PFSK-1 (cell line): Measurements from ENCODE around the gene RBM44.

Source experiments
- FOXP2 ChIP-seq: optimal IDR thresholded peaks from 2 replicates; pipeline ENCODE3; 2011; ENCODE audit warnings: borderline replicate concordance, control low read depth, inconsistent platforms; ENCODE audit not compliant: insufficient read depth; ENCODE audit errors: extremely low read length, extremely low read depth
- POLR2AphosphoS5 ChIP-seq: IDR thresholded peaks from 2 replicates; pipeline ENCODE4 v1.6.1; 2012; ENCODE audit warnings: low read depth, mild to moderate bottlenecking, control low read depth, low read length, moderate library complexity
- SIN3A ChIP-seq: IDR thresholded peaks from 2 replicates; pipeline ENCODE4 v1.6.1; 2012; ENCODE audit warnings: mild to moderate bottlenecking, low read length, moderate library complexity, borderline replicate concordance; ENCODE audit not compliant: insufficient read depth
- TAF1 ChIP-seq: IDR thresholded peaks from 2 replicates; pipeline ENCODE4 v1.6.1; 2012; ENCODE audit warnings: low read length, control low read depth, borderline replicate concordance; ENCODE audit not compliant: insufficient read depth
- TF ChIP-seq, protein P1 (sequence below), 2 experiments: IDR thresholded peaks; 2 replicates each; pipeline versions ENCODE4 v1.6.1 to v1.8.0; 2011 to 2012; ENCODE audit warnings: low read depth in 2 of 2, low read length in 2 of 2, control low read depth in 1 of 2, inconsistent platforms in 1 of 2, mild to moderate bottlenecking in 1 of 2, moderate library complexity in 1 of 2; ENCODE audit not compliant: insufficient read depth in 1 of 2

The RBM44 gene

DNA sequence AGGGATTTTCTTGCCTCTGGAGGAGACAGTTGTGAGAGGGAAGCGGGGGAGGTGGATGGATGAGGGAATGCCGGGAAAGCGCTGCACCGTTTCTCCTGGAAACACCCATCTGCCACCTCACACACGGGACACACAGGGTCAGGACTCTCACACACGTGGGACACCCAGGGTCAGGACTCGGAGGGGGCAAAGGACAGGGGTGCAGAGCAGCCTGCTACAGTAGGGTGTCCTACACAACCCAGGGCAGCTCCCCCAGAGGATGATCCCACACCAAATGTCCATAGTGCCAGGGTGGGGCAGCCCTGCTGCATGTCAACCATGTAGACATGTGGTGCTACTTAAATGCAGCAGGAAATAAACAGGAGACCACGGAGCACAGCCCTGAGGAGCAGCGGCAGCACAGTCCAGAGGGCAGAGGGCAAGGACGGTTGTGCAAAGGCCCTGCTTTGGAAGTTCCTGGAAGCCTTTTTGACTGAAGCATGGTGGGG lies 65.9 kb downstream of the RBM44 start:
- no peak for TF ChIP-seq TAF1
- TF ChIP-seq FOXP2 = no peak
- no peak for TF ChIP-seq SIN3A
- TF ChIP-seq, protein P1, sequence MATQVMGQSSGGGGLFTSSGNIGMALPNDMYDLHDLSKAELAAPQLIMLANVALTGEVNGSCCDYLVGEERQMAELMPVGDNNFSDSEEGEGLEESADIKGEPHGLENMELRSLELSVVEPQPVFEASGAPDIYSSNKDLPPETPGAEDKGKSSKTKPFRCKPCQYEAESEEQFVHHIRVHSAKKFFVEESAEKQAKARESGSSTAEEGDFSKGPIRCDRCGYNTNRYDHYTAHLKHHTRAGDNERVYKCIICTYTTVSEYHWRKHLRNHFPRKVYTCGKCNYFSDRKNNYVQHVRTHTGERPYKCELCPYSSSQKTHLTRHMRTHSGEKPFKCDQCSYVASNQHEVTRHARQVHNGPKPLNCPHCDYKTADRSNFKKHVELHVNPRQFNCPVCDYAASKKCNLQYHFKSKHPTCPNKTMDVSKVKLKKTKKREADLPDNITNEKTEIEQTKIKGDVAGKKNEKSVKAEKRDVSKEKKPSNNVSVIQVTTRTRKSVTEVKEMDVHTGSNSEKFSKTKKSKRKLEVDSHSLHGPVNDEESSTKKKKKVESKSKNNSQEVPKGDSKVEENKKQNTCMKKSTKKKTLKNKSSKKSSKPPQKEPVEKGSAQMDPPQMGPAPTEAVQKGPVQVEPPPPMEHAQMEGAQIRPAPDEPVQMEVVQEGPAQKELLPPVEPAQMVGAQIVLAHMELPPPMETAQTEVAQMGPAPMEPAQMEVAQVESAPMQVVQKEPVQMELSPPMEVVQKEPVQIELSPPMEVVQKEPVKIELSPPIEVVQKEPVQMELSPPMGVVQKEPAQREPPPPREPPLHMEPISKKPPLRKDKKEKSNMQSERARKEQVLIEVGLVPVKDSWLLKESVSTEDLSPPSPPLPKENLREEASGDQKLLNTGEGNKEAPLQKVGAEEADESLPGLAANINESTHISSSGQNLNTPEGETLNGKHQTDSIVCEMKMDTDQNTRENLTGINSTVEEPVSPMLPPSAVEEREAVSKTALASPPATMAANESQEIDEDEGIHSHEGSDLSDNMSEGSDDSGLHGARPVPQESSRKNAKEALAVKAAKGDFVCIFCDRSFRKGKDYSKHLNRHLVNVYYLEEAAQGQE (IDR thresholded peaks at IDR 0.05; ENCODE audit: insufficient read depth in 1 of 2, low read depth in 2 of 2, low read length in 2 of 2) = no peak
- no peak for TF ChIP-seq POLR2AphosphoS5

DNA sequence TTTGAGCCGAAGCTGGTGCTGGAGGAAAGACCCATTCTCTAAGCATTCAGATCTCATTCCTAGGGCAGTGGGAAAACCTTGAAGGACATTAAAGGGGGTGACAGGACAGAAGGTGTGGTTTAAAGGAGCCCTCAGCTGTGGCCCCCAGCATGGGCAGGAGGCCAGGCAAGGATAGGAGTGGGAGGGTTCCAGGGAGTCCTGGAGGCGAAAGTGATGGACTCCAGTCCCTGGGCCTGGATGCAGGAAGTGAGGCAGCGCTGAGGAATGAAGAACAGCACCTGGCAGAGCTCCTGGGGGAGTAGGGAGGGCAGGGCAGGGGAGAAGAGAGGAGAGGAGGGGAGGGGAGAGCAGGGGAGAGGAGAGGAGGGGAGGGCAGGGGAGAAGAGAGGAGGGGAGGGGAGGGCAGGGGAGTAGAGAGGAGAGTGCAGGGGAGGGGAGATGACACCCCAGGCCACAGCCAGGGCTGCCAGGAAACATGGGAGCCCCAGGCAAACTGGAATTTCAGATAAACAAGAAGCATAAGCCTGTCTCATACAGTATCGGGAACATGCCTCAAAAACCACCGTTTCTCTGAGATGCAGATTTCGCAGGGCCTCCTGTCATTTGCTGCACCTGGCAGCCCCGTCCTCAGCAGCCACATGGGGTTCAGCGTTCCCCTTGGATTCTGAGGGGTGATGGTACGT lies 66.5 kb downstream of the RBM44 start:
- TF ChIP-seq SIN3A (no peak), POLR2AphosphoS5 (no peak), FOXP2 (no peak), TAF1 (no peak)
- TF ChIP-seq, protein P1 (IDR thresholded peaks at IDR 0.05; ENCODE audit: insufficient read depth in 1 of 2, low read depth in 2 of 2, low read length in 2 of 2) = no peak

DNA sequence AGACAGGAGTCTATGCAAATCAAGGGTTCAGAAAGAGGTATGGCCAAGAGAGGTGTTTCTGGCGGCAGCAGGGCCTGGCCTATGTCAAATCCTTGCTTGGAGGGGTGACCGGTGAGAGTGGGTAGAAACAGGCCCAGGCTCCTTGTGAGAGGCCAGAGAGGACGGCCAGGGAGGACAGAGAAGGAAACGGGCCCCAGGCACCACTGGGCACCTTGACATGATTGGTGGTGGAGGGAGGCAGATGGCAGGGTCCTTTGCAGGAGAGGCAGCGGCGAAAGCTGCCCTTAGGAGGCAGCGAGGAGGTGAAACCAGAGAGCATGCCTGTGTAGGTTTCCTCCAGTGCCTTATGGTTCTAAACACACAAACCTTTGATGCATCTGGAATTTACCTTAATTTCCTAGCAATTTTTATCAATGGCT lies 67.1 kb downstream of the RBM44 start:
- TF ChIP-seq, protein P1 (IDR thresholded peaks at IDR 0.05; ENCODE audit: insufficient read depth in 1 of 2, low read depth in 2 of 2, low read length in 2 of 2) = no peak
- TF ChIP-seq FOXP2 (no peak), POLR2AphosphoS5 (no peak), SIN3A (no peak), TAF1 (no peak)

DNA sequence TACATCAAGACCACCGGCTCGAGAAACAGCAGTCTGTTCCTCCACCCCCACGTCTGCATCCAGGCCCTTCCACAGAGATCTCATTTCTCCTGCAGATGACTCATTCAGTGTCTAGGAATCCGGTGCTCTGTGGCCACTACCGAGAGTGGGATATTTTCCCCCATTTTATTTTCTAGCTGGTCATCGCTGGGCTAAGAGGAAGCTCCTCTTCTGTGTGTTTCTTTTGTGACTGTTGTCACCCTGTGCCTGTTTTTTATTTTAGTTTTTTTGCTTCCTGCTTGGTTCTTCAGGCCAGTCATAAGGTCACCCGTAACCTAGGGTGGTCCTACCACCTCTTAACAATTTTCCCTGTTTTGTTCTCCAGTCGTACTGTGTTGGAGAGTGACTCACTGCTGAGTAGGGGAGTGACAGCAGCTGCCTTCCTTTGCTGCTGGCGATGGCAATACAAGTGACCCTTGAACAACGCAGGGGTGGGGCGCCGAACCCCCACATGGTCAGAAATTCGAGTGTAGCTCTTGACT lies 67.6 kb downstream of the RBM44 start:
- no peak for TF ChIP-seq TAF1
- TF ChIP-seq, protein P1 (IDR thresholded peaks at IDR 0.05; ENCODE audit: insufficient read depth in 1 of 2, low read depth in 2 of 2, low read length in 2 of 2) = no peak
- no peak for TF ChIP-seq POLR2AphosphoS5
- TF ChIP-seq SIN3A = no peak
- no peak for TF ChIP-seq FOXP2
